HUDEP-2 (cell line): Measurements from ENCODE around the gene LBX2.

Source experiments
- DNase-seq, 76 experiments: peaks; one replicate each; lab custom pipeline; 2025; ENCODE audit not compliant: unreplicated experiment in 76 of 76; lab: John Stamatoyannopoulos, UW

LBX2 gene

DNA sequence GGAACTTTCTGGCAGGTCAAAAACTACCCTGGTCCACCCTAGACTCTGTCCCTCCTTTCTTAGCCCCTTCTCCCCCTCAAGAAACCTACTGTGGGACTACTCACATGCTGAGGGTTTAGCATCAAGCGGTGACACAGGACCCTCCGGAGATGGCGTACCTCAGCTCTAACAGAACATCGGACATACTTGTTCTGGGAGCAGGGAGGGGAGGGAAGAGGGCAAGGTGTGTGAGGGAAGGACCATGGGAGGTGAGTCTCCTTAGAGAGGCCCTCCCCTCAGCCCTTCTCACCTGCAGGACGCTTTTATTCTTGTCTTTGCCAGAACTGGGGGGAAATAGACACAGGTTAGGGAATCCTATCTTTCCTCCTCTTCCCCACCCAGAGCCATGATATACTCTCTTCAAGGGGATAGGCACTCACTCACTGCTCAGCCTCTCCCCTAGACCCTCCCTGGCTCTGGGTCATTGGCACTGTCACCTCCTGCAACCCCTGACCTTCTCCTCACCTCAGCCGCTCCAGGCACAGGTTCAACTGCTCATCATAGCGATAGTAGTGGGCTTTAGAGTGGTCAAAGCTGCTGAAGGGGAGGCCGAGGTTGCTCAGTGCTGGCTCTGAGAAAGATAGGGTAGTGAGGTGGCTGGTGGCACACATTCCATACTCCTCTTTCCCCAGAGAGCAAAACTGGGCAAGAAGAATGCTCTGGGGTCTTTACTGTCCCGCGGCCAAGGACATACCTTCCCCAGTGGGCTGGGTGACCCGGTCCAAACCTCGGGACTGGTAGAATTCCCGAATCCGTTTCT lies 6.2 kb upstream of the LBX2 start:
- no peak for DNase-seq

GRCh38 chr2:74504591-74504990 lies 5.2 kb upstream of the LBX2 start:
- DNase-seq, result no peak

DNA sequence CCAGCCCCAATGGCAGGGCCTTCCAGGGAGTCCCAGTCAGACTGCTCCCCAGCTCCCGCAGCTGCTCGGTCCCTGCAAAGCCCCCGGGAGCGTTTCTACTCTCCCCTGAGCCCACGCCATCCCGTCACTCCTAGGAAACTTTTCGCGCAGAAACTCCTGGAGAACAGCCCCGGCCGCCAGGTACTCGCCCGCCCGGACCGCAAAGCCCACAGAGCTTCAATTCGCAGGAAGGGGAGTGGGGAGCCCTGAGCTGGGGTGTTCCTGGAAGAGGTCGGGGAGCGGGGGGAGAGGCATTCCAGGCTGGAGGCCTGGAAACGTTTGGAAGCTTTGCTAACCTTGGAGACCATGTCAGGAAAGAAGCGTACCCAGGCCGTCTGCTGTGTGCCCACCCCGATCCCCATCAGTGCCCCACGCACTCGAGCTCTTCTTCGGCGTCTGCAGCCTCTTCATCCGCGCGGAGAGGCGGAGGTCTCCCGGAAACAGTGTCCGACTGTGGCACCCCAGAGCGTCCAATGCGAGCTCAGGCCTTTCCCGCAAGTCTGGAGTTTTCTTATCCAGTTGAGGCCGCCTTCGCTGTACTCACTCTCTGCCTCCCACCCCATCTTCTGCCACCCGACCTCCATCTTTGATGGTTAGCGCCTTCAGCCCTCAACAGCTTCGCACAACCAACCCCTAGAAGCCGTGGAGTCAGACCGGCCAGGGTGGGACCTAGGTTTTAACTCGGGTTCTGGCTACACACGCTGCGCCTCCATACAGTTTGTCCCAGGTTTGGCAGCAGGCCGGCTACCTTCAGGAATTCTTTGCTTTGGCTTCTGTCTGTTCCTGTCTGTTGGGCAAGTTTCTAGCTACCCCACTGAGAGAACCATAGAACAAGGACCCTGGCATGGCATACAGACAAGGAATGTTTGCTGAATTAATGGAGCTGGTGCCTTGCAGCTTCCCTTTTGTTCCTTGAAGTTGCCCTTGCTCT lies 4.4 kb upstream of the LBX2 start:
- no peak for DNase-seq

GRCh38 chr2:74502720-74503505 lies 3.5 kb upstream of the LBX2 start:
- peak in 69 of 76 experiments; percentile 6 to 78 (median 60) for DNase-seq

GRCh38 chr2:74502147-74502719 lies 2.8 kb upstream of the LBX2 start:
- no peak for DNase-seq

DNA sequence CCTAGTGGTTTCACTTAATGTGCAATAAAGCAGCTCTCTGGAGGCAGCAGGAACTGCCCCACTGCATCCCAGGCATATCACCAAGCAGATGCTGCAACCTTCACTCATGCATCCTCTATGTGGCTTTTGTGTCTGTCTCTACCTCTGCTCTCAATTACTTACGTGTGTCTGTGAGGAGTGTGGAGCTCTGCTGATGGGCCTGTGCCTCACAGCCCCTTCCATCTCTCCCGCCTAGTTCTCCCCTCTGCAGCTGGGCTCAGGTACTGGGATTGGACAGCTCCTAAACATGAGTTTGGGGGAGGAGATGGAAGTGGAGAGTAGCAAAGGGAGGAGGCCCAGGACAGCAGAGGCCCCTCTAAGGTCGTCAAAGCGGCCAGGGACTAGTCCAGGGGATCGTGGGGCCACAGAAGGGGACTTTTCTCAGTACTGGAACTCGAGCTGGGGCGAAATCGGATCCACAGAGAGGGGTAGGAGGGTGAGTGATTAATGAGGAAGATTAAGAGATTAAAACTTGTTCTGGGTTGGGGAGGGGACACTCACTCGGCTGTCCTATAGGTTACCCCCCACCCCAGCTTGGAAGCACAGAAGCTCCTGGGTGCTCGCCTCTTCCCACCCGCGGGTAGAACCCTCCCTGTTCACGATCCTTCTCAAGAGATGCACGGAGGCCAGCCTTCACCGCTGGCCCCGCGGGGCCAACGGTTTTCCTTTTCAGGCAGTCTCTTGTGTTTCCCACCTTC lies 2.1 kb upstream of the LBX2 start:
- DNase-seq, result no peak

DNA sequence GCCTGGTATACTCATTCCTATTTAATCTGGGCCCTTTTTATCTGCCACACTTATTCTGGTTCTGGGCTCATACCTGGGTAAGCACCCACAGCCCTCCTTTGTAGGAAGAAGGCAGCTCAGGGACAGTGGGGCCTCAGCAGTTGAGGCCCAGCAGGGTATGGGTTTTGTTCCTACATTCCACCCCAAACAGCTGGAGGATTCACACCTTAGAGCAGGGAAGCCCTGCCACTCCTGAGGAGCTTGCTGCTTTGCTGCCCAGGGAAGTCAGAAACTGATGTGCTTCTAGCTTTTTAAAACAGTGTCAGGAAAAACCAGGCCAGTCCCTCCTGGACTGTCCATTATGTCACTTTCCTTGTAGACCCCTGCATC lies 1.2 kb upstream of the LBX2 start:
- DNase-seq, result no peak

DNA sequence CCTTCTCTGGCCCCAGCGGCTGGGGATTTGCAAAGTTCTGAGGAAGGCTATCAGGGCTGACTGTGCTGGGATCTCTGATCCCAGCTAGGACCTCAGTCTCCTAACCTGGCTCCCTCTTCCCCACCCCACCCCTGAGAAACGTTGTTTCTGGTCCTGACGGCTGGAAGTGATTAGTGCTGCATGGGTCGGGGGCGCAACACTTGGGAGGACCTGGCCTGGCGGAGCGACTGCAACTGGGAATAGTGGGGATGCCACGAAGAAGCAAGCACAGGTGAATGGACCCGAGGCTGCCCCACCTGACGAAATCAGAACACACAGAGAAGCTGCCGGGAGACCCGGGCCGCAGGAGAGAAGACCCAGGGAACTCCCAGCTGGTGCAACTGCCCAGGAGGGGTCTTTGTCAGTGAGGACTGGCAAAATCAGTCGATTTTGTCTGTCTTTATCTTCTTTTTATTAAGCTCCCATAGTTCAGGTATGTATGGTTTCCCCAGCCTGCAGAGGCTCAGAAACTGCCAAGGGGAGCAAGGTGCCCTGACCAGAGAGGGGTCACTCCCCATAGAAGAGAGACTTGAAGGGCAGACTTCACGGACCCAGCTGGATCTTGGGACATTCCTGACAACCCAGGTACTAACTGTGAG lies 656 bp upstream of the LBX2 start:
- no peak for DNase-seq

- peak in 36 of 76 experiments; percentile 12 to 77 (median 40) for DNase-seq
Measured at GRCh38 chr2:74498500-74499266, 720 bp downstream of the LBX2 start.

DNA sequence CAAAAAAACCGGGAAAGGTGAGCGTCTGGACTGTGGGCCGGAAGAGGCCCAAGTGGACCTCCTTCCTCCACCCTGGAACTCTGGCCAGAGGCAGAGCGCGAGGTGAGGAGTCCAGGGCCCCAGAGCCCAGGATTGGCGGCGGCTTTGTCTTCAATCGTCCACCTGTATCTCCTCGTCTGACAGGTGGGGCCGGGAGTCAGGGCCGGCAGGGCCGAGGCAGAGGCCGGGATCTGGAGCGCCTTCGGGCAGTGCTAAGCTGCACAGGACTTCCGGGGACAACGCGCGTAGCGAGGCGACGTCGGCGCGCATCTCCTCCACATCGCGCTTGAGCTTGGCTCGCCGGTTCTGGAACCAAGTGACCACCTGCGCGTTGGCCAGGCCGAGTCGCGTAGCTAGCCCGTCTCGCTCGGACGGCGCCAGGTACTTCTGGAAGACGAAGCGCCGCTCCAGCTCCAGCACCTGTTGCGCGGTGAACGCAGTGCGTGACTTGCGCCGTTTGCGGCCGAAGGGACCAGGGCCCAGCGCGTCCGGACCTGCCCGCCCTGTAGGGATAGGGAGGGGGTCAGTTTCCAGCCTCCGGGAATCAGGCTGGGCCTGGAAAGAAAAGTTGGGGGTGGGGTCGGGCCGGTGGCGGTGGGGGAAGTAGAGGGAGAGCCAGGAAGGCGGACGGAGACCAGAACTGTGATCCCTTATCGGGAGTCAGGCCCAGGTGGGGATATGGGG lies 1.5 kb downstream of the LBX2 start:
- DNase-seq, result no peak

GRCh38 chr2:74496997-74497776 lies 2.2 kb downstream of the LBX2 start:
- DNase-seq, result no peak

DNA sequence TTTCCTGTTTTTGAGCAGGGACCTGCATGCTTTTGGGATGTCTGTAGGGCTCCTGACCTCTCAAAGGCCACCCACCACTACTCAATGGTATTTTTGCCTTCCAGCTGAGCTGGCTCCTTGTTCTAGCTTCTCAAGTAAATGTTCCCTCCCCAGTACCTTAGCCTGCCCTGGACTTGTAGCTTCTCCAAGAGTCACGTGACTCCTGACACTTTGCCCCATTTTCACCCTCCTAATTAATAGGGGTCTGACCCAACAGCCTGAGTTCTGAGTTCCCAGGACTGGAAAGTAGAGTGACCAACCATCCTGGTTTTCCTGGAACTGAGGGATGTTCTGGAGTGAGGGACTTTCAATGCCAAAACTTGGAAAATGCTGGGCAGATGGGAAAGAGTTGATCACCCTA lies 4.0 kb downstream of the LBX2 start:
- no peak for DNase-seq

- DNase-seq, result no peak
Measured at GRCh38 chr2:74493546-74493945, 5.9 kb downstream of the LBX2 start.

DNA sequence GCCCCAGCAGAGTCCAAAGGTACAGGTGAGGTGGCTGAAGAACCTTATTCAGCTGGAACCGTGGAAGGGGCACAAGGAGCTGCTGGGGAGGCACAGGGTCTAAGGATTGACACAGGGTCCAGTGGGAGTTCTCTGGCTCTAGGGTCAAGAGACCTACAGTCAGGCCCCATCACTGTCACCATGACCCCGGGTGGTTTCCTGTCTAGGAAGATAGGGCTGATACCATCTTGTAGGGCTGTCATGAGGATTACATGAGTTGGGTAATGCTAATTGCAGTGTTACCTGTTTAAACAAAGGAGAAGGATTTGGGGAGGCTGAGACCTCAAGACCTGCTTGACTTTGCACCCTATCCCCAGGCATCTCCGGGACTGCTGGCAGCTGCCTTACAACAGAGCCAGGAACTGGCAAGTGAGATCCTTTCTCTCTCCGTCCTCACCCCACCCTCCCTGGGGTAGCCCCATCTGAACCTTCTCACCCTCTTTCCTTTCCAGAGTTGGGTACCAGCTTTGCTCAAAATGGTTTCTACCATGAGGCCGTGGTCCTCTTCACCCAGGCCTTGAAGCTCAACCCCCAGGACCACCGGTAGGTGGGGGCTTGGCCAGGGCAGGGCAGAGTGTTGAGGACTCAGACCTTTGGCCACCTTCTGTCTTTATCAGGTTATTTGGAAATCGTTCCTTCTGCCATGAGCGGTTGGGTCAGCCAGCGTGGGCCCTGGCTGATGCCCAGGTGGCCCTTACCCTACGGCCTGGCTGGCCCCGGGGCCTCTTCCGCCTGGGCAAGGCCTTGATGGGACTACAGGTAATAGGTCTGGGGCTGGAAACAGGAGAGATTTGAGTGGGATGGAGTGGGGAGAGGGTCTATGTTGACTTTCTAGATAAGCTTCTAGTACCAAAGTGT lies 7.5 kb downstream of the LBX2 start:
- DNase-seq, result no peak

GRCh38 chr2:74489906-74490305 lies 9.5 kb downstream of the LBX2 start:
- DNase-seq, result no peak
